GM12878 (cell line): ENCODE data around the gene MTHFD1L. TPM values are rescaled to one million over a fixed set of nuclear protein-coding genes. Genes with fewer than 3 reads are reported as not detected.

ENCODE experiments used
- ATAC-seq: fragments of 200-7000 bp; cut with Tn5 transposase; 3 replicates; pipeline ENCODE4 v1.9.1; 2020; ENCODE audit warnings: mild to moderate bottlenecking, moderate library complexity
- BruUV-seq: library from RNA; stranded (reverse); fragments of 400-500 nt; replicated peaks from 2 replicates; lab custom pipeline; 2021; lab: Mats Ljungman, UMichigan
- CTCF ChIA-PET: fragments of 300-600 bp; sonication (Branson Sonifier 250); formaldehyde crosslinking; extraction: SDS; loops from one replicate; lab custom pipeline; 2021; ENCODE audit warnings: inconsistent platforms; lab: Yijun Ruan, JAX
- POLR2A ChIA-PET: fragments of 350-600 bp; formaldehyde crosslinking; extraction: SDS; loops from one replicate; lab custom pipeline; 2021; ENCODE audit warnings: inconsistent platforms; lab: Charles Lee
- RAD21 ChIA-PET: fragments of 300-600 bp; sonication (Branson Sonifier 250); formaldehyde crosslinking; loops from one replicate; lab custom pipeline; 2023; ENCODE audit warnings: antibody characterized with exemption; ENCODE audit not compliant: unreplicated experiment; lab: Charles Lee
- SMC1A ChIA-PET: fragments of 300-600 bp; sonication (Branson Sonifier 250); formaldehyde crosslinking; loops from one replicate; lab custom pipeline; 2023; ENCODE audit not compliant: unreplicated experiment, uncharacterized antibody; lab: Charles Lee
- DNase-seq: peaks from one replicate; pipeline ENCODE4 v3.0.0-alpha.2; 2011; ENCODE audit warnings: low read depth, low spot score
- FAIRE-seq: peaks from 3 replicates; lab custom pipeline; 2011; peaks lifted over from hg19 to GRCh38; lab: Jason Lieb, UNC
- H2AFZ ChIP-seq: 2 replicates; pipeline ENCODE4 v1.6.0; 2011; ENCODE audit warnings: low read depth, low read length, control low read depth; ENCODE audit not compliant: control insufficient read depth
- H3K27ac ChIP-seq: 2 replicates; pipeline ENCODE4 v1.5.1; 2011; ENCODE audit warnings: control low read depth; ENCODE audit not compliant: control insufficient read depth, insufficient read depth
- H3K27me3 ChIP-seq, 2 experiments: replicated peaks in 1 of 2; 2 replicates each; pipeline versions ENCODE4 v1.6.0 to v1.6.1; 2011; ENCODE audit warnings: low read length in 1 of 2; ENCODE audit not compliant: control insufficient read depth in 2 of 2, insufficient read depth in 2 of 2
- H3K36me3 ChIP-seq, 2 experiments: 2 replicates each; pipeline ENCODE4 v1.5.1; 2011; ENCODE audit warnings: low read length in 1 of 2; ENCODE audit not compliant: control insufficient read depth in 2 of 2, insufficient read depth in 2 of 2
- H3K4me1 ChIP-seq: 2 replicates; pipeline ENCODE4 v1.6.1; 2011; ENCODE audit warnings: mild to moderate bottlenecking, low read length, moderate library complexity, mixed read lengths; ENCODE audit not compliant: control insufficient read depth, insufficient read depth
- H3K4me2 ChIP-seq: 2 replicates; pipeline ENCODE4 v1.6.0; 2011; ENCODE audit warnings: control low read depth; ENCODE audit not compliant: control insufficient read depth, insufficient read depth
- H3K4me3 ChIP-seq: fragments of 200-600 bp; sonication (generic); 2 replicates; pipeline ENCODE4 v1.5.1; 2016
- H3K79me2 ChIP-seq: 2 replicates; pipeline ENCODE4 v1.6.0; 2011; ENCODE audit warnings: low read length; ENCODE audit not compliant: control insufficient read depth, insufficient read depth
- H3K9ac ChIP-seq: 2 replicates; pipeline ENCODE4 v1.8.0; 2011; ENCODE audit warnings: low read length, control low read depth, mixed read lengths; ENCODE audit not compliant: control insufficient read depth, insufficient read depth
- H3K9me3 ChIP-seq: replicated peaks from 3 replicates; pipeline ENCODE4 v1.5.1; 2011; ENCODE audit warnings: mild to moderate bottlenecking, low read length; ENCODE audit not compliant: control insufficient read depth, insufficient read depth
- H4K20me1 ChIP-seq: 2 replicates; pipeline ENCODE4 v1.6.0; 2011; ENCODE audit not compliant: control insufficient read depth, insufficient read depth
- ATF7 ChIP-seq: fragments of 450-650 bp; IDR thresholded peaks from 2 replicates; pipeline ENCODE4 v1.6.1; 2016; ENCODE audit warnings: low read depth, mild to moderate bottlenecking
- CBFB ChIP-seq: IDR thresholded peaks from 2 replicates; pipeline ENCODE4 v1.6.1; 2016; ENCODE audit warnings: antibody characterized with exemption, low read depth
- CREM ChIP-seq: IDR thresholded peaks from 2 replicates; pipeline ENCODE4 v1.6.1; 2014; ENCODE audit warnings: antibody characterized with exemption, low read depth
- EZH2 ChIP-seq: IDR thresholded peaks from 2 replicates; pipeline ENCODE4 v1.6.1; 2012; ENCODE audit warnings: low read depth, mild to moderate bottlenecking, control low read depth, inconsistent platforms, low read length, borderline replicate concordance; ENCODE audit not compliant: control insufficient read depth
- MTA3 ChIP-seq: IDR thresholded peaks from 2 replicates; pipeline ENCODE4 v1.6.1; 2012; ENCODE audit warnings: low read length, inconsistent platforms, borderline replicate concordance
- TCF12 ChIP-seq: IDR thresholded peaks from 2 replicates; pipeline ENCODE4 v1.6.1; 2011; ENCODE audit warnings: low read depth, mild to moderate bottlenecking, low read length
- YBX1 ChIP-seq: fragments of 450-650 bp; IDR thresholded peaks from 2 replicates; pipeline ENCODE4 v1.6.1; 2016; ENCODE audit warnings: antibody characterized with exemption
- ZNF274 ChIP-seq: IDR thresholded peaks from one replicate; pipeline ENCODE4 v1.8.0; 2011; ENCODE audit not compliant: insufficient read length, insufficient read depth
- ZNF622 ChIP-seq: fragments of 450-650 bp; IDR thresholded peaks from 2 replicates; pipeline ENCODE4 v1.6.1; 2017; ENCODE audit warnings: mild to moderate bottlenecking, inconsistent platforms
- WGBS: methylation state at CpG from one replicate; pipeline ENCODE4 v1.1.6; 2016; ENCODE audit warnings: low lambda C conversion rate; ENCODE audit not compliant: insufficient replicate concordance, insufficient coverage; ENCODE audit errors: missing lambda C conversion rate; 5-methylcytosine and 5-hydroxymethylcytosine counted together
- in situ Hi-C: fragments of 300-500 bp; cut with MboI; formaldehyde crosslinking; loops from 9 replicates; pipeline ENCODE4 v1.14.3; 2018; ENCODE audit warnings: mixed read lengths
- intact Hi-C: fragments of 100-400 bp; cut with micrococcal nuclease; formaldehyde crosslinking; loops from one replicate; pipeline ENCODE4 v1.14.2; 2022; ENCODE audit not compliant: unreplicated experiment
- polyA plus RNA-seq, 11 experiments: library from polyadenylated mRNA; depleted of rRNA in 4 of 11; unstranded in 6 of 11; stranded (reverse) in 5 of 11; fragments of >200 nt; fragmentation: Nextera tagmentation in 4 of 11; fragmentation: Illumina TruSeq in 1 of 11; extraction: Ambion mirVana in 4 of 11; extraction: Trizol in 1 of 11; gene quantifications; 1 replicate in 1 of 11; 2 replicates in 10 of 11; pipeline versions ENCODE4 v1.2.1 to v1.2.3, GENCODE V29; 2011 to 2016; ENCODE audit warnings: inconsistent platforms in 2 of 11, missing spikeins in 2 of 11, low read depth in 1 of 11
- total RNA-seq, 4 experiments: library from RNA; depleted of rRNA in 3 of 4; stranded (reverse); fragments of >200 nt in 3 of 4; fragmentation: Illumina TruSeq in 1 of 4; extraction: Trizol in 1 of 4; gene quantifications; 2 replicates each; pipeline versions ENCODE4 v1.2.1 to v1.2.3, GENCODE V29; 2013 to 2021

MTHFD1L gene
- total and polyA plus RNA-seq, 10 of the 15 experiments (the other 5 are each of a cell fraction or from before 2014, with no cell fraction given) = 11.7 to 75.5 (median 28.8) TPM

GRCh38 chr6:150875841-150876240 is 10.3 kb downstream of the MTHFD1L start:
- ATAC-seq (no peak), FAIRE-seq (no peak), DNase-seq (no peak)
- POLR2A ChIA-PET = no interaction called here
- Histone ChIP-seq H2AFZ (no peak overlapping the region), H3K4me1 (no peaks in the 10 kb centered on the region), H3K9ac (no peak overlapping the region), H4K20me1 (no peaks in the 10 kb centered on the region), H3K36me3 (peaks cover 2 to 4% of the 10 kb centered on the region in 2 experiments; a peak in 2 of 4 replicates), H3K9me3 (no peaks in the 10 kb centered on the region), H3K27me3 (no peaks in the 10 kb centered on the region), H3K4me2 (no peak overlapping the region), H3K27ac (no peak overlapping the region), H3K4me3 (no peak overlapping the region), H3K79me2 (peaks cover 19% of the 10 kb centered on the region)
- CTCF ChIA-PET = interaction anchor here (1.3 to 1.6 kb wide), 2 partner anchors 12 to 16 kb away, joined by 4 to 6 read pairs; no protein-coding TSS in a partner anchor
- 91% methylated on average over 6 of the region's 6 CpGs for WGBS
- RAD21 ChIA-PET = no interaction called here
- SMC1A ChIA-PET = no interaction called here
- no TSS peak for BruUV-seq
- intact Hi-C loops (no loop called here), in situ Hi-C loops (no loop called here)
- TF ChIP-seq CBFB = no peak

GRCh38 chr6:150876598-150876997 is 11.1 kb downstream of the MTHFD1L start:
- ChIA-PET SMC1A (no interaction called here), RAD21 (no interaction called here), CTCF (no interaction called here), POLR2A (no interaction called here)
- WGBS = 97% methylated on average over 5 of the region's 5 CpGs
- DNase-seq (no peak), ATAC-seq (no peak), FAIRE-seq (no peak)
- H3K36me3 ChIP-seq = peaks cover 2 to 4% of the 10 kb centered on the region in 2 experiments; a peak in 3 of 4 replicates
- no peak overlapping the region for H3K4me3 ChIP-seq
- H3K4me2 ChIP-seq = no peak overlapping the region
- no peaks in the 10 kb centered on the region for H3K9me3 ChIP-seq
- H3K27me3 ChIP-seq = no peaks in the 10 kb centered on the region
- H2AFZ ChIP-seq = no peak overlapping the region
- no TSS peak for BruUV-seq
- no peaks in the 10 kb centered on the region for H4K20me1 ChIP-seq
- no peak overlapping the region for H3K9ac ChIP-seq
- TF ChIP-seq CREM (no peak), TCF12 (no peak), EZH2 (no peak), ZNF274 (no peak), ATF7 (no peak), MTA3 (no peak), YBX1 (no peak), ZNF622 (no peak)
- H3K27ac ChIP-seq = no peak overlapping the region
- H3K79me2 ChIP-seq = peaks cover 17% of the 10 kb centered on the region
- H3K4me1 ChIP-seq = no peaks in the 10 kb centered on the region
- intact Hi-C loops (no loop called here), in situ Hi-C loops (no loop called here)
